Measurements from ENCODE around the gene SPIN1. TPM values are rescaled to one million over a fixed set of nuclear protein-coding genes. Genes with fewer than 3 reads are reported as not detected.

The SPIN1 gene
- total and polyA plus RNA-seq, 2 of the 8 experiments (the other 6 are each of a cell fraction or from before 2014, with no cell fraction given) = 69.9 to 139 TPM

- Histone ChIP-seq H3K23ac (ENCODE audit: insufficient read length) (no peak overlapping the region), H3K27me3 (replicated peaks in 1 of 4; ENCODE audit: control insufficient read depth in 3 of 4, extremely low read depth in 1 of 4, insufficient read depth in 3 of 4, low read length in 3 of 4) (no peaks in the 10 kb centered on the region), H2AK5ac (ENCODE audit: low read depth, low read length) (no peak overlapping the region), H3K9me3 (ENCODE audit: insufficient read depth in 2 of 2, low read depth in 1 of 2, low read length in 1 of 2) (peaks cover 3 to 5% of the 10 kb centered on the region in 2 experiments; a peak in 2 of 4 replicates), H3K4me3 (ENCODE audit: extremely low read depth in 1 of 4, insufficient read depth in 2 of 4, low read depth in 3 of 4, low read length in 4 of 4) (no peak overlapping the region), H3K79me1 (ENCODE audit: low read depth, low read length) (no peaks in the 10 kb centered on the region), H2BK120ac (replicated peaks; ENCODE audit: low read depth, low read length) (no peak overlapping the region), H3K23me2 (ENCODE audit: low read depth, low read length) (no peaks in the 10 kb centered on the region), H3K9ac (replicated peaks in 1 of 4; ENCODE audit: extremely low read depth in 1 of 4, low read depth in 3 of 4, low read length in 3 of 4) (no peak overlapping the region), H3K18ac (ENCODE audit: extremely low read depth, low read length) (no peak overlapping the region), H2AFZ (ENCODE audit: low read length) (no peak overlapping the region), H4K20me1 (replicated peaks in 1 of 2; ENCODE audit: control insufficient read depth in 1 of 2, insufficient read depth in 2 of 2, low read length in 2 of 2) (no peaks in the 10 kb centered on the region), H2BK12ac (ENCODE audit: low read depth, low read length) (no peak overlapping the region), H4K91ac (replicated peaks; ENCODE audit: insufficient read length, low read length) (no peak overlapping the region), H3K56ac (replicated peaks; ENCODE audit: insufficient read length, low read depth, low read length) (no peak overlapping the region), H2BK20ac (ENCODE audit: low read length) (no peak overlapping the region), H3K14ac (ENCODE audit: insufficient read length) (no peak overlapping the region), H3K36me3 (ENCODE audit: control insufficient read depth in 2 of 4, insufficient read depth in 4 of 4, low read length in 3 of 4) (no peaks in the 10 kb centered on the region), H4K5ac (ENCODE audit: insufficient read length, low read depth, low read length) (no peak overlapping the region), H3K4me1 (replicated peaks in 1 of 4; ENCODE audit: control insufficient read depth in 3 of 4, insufficient read depth in 4 of 4, low read length in 3 of 4) (peaks cover 0 to 4% (median 2%) of the 10 kb centered on the region in 4 experiments; a peak in 4 of 7 replicates), H2BK5ac (ENCODE audit: low read depth, low read length) (no peak overlapping the region), H4K8ac (ENCODE audit: extremely low read depth, insufficient read depth, low read length) (no peak overlapping the region), H3K4me2 (ENCODE audit: insufficient read depth in 1 of 2, low read depth in 2 of 2, low read length in 2 of 2) (no peak overlapping the region), H3K27ac (ENCODE audit: low read depth, low read length) (no peak overlapping the region), H2BK15ac (ENCODE audit: low read length) (no peak overlapping the region), H3K4ac (replicated peaks; ENCODE audit: insufficient read length, low read depth, low read length) (no peak overlapping the region), H3K79me2 (ENCODE audit: control insufficient read depth in 1 of 2, insufficient read depth in 2 of 2, low read length in 2 of 2) (no peaks in the 10 kb centered on the region)
- no peak for DNase-seq (ENCODE audit: low read depth in 1 of 2, low spot score in 2 of 2)
- FAIRE-seq = no peak
- WGBS, 2 experiments (ENCODE audit: extremely low coverage in 1 of 2, insufficient coverage in 1 of 2, insufficient read length in 1 of 2, insufficient replicate concordance in 2 of 2, low coverage in 1 of 2, low lambda C conversion rate in 2 of 2, missing lambda C conversion rate in 1 of 2) = 86% methylated on average over 5 of the region's 5 CpGs; no CpG with 5 or more reads in 1 of the 2 experiments
- POLR2A ChIA-PET (ENCODE audit: partially characterized antibody) = interaction anchor here (1.2 kb wide), 1 partner anchor 15 kb away, joined by 6 read pairs; the partner anchor contains the start of gene SPIN1
- CTCF ChIA-PET (ENCODE audit: partially characterized antibody) = interaction anchor here (1.4 kb wide), 1 partner anchor 12 kb away, joined by 6 read pairs; no protein-coding TSS in a partner anchor
- TF ChIP-seq YY1 (IDR thresholded peaks at IDR 0.05; ENCODE audit: low read depth, low read length) = no peak
- TF ChIP-seq ATF3 (IDR thresholded peaks at IDR 0.05; ENCODE audit: insufficient read depth, low read depth, low read length) = no peak
- no peak for TF ChIP-seq CEBPB (IDR thresholded peaks at IDR 0.05; ENCODE audit: low read depth, low read length)
- TF ChIP-seq NRF1 (IDR thresholded peaks at IDR 0.05; ENCODE audit: low read depth, low read length) = no peak
- no peak for TF ChIP-seq CHD2 (IDR thresholded peaks at IDR 0.05; ENCODE audit: low read length)
- TF ChIP-seq GABPA (IDR thresholded peaks at IDR 0.05; ENCODE audit: borderline replicate concordance, insufficient read depth, low read length) = no peak
- TF ChIP-seq POLR2A (IDR thresholded peaks at IDR 0.05; ENCODE audit: control extremely low read depth in 1 of 2, low read depth in 2 of 2, low read length in 2 of 2) = no peak
- no peak for TF ChIP-seq ZNF274 (IDR thresholded peaks at IDR 0.05; ENCODE audit: borderline replicate concordance, extremely low read depth, low read length)
- no peak for TF ChIP-seq CBX5 (IDR thresholded peaks at IDR 0.05; ENCODE audit: low read depth, low read length)
- TF ChIP-seq RFX5 (IDR thresholded peaks at IDR 0.05; ENCODE audit: borderline replicate concordance, low read depth, low read length) = no peak
- no peak for TF ChIP-seq NANOG (IDR thresholded peaks at IDR 0.05; ENCODE audit: insufficient read depth, low read depth, low read length, poor library complexity, severe bottlenecking)
- TF ChIP-seq TCF12 (IDR thresholded peaks at IDR 0.05; ENCODE audit: low read depth, low read length) = no peak
- no peak for TF ChIP-seq ATF2 (IDR thresholded peaks at IDR 0.05; ENCODE audit: low read length)
These were observed 15.2 kb upstream of the SPIN1 start for GRCh38 chr9:88373045-88373444.
